ENCODE data around the gene DLGAP1.

The DLGAP1 gene

DNA sequence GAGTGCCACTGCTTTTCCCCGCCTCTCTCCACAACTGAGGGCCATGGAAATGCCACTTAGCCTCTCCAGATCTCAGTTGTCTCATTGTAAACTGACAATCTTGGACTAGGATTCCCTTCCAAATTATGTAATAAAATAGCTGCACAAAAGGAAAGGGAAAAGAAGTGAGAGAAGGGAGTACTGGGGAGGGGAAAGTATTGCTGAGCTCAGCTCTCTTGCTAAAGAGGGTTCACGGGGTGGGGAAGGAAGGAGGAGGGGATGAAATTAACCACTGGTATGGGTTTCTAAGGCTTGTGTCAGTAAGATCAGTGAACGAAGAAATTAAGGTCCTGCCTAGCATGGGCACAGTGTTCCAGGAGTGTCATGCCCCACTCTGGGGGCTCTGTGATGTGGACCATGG lies 587.9 kb downstream of the DLGAP1 start:
- DNase-seq (ENCODE audit: low read depth) = no peak

DNA sequence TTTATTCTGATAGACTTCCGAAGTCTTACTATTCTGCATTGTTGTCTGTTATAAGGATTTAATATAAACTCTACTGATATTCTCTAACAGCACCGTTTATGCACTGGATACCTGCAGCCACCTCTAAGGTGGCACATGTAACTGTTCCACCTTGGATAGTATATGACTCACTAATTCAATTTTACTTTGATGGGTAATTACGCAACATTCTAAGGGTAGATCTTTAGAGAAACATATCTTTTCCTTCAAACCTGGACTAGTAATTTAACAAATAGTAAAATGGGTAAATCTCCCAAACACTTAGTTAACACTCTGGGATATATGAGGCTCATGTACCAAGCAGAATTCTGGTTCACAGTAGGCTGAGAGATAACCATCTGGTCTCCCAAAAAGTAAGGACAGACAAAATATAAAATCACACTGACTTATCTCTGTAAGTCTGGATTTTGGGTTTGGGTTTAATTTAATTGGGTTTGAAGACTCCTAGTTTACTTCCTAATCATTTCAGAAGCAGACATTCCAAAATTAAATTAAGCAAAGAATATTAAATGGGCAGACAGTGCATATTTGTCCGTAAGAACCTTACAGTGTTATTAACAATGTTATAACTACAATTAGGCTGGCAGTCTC lies 590.3 kb downstream of the DLGAP1 start:
- DNase-seq (ENCODE audit: low read depth) = no peak

DNA sequence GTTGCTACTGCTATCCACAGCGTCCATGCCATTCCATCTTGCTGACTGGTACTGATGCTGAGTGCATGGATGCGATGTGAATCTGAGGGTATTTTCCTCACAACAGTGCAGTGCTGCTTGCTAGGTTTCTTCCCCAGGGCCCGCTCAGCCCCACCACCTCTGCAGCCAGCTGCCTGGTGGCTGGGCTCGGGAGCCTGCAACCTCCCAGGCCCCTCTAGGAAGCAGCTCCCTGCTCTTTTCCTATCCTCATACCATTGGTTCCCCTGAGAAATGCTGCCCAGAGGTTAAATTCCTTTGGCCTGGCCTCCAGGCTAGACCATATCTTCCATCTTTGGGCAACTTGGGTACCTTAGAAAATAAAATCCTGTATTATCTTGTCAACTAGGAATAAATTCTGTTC lies 591.5 kb downstream of the DLGAP1 start:
- no peak for DNase-seq (ENCODE audit: low read depth)

DNA sequence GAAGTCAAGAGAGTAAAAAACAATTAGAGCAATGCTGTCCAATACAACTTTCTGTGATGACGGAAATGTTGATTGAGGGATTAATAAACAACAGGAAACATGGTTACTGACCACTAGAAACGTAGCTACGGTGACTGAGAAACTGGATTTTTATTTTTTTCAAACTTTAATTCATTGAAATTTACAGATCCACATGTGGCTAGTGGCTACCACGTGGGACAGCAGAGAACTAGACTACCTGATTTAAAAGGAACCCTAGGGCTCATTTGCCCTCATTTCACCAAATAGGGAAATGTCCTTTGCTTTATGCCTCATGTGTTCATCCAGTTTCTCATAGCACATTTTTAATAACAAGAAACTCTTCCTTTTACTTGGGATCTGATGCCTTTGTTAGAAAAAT lies 592.1 kb downstream of the DLGAP1 start:
- no peak for DNase-seq (ENCODE audit: low read depth)

DNA sequence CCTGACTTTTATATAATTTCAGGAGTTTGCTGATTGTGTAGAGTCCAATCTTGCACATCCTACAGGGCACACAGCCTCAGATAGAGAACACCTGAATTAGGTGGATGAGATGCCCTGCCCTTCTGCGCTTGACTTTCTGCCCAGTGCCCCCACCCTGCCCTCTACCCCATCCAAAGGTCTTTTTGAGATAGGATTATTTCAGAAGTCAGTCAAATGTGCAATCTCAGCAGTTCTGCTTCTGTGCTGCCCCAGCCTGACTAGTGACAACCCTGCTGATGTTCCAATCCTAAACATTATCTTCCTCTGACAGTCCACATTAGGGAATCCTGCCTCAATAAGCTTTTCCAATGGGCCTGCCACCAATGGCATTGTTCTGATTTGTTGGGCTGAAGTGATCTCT lies 593.6 kb downstream of the DLGAP1 start:
- no peak for DNase-seq (ENCODE audit: low read depth)

DNA sequence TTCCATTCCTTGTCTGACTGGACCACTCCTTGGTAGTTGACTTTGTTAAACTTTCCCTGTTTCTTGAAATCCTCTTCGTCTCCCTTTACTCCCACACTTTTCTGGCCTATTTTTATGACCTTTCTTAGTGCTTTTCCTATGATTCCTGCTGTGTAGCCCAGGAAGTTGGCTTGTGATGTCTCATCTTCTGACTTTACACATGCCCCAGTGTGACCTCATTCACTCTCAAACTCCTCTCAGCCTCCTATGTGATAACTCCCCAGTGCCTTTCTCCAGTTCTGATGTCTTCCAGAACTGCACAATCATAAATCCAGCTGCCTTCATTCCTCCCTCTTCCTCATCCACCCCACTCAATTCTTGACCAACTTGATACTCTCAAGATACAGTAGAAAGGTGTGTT lies 597.6 kb downstream of the DLGAP1 start:
- DNase-seq (ENCODE audit: low read depth) = no peak

DNA sequence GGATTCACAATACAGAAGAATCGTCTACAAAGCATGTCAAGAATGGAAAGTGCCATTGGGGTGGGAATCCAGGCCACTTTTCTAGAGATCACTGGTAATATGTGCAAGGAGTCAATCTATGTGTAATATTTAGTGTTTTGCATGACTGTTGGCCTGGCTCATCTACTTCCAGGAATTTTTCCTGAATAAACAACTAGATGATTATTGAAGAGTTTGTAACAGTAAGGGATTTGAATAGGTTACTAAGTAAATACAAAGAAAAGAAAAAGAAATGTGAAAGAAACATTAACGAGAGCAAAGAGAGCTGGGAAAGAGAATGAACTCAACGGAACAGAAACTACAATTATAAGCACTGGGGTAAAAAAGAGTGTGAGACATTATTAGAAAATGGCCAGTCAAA lies 599.1 kb downstream of the DLGAP1 start:
- no peak for DNase-seq (ENCODE audit: low read depth)

DNA sequence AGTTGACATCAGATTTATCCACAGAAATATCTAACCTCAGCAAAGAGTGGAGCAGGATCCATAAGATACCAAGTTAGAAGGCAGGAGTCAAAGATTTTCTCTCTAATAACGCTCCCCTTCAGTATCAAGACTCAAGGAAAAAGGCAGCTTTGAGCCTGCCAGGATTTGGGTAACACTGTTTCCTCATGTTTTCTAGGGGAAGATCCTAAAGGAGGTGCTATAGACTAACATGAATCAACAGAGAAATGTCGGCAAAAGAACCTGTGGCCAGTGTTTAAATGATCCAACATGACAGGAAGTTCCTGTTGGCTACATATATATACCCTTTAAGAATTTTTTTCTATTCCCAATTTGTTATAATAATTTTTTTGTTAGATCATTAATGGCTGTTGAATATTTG lies 602.8 kb downstream of the DLGAP1 start:
- no peak for DNase-seq (ENCODE audit: low read depth)

DNA sequence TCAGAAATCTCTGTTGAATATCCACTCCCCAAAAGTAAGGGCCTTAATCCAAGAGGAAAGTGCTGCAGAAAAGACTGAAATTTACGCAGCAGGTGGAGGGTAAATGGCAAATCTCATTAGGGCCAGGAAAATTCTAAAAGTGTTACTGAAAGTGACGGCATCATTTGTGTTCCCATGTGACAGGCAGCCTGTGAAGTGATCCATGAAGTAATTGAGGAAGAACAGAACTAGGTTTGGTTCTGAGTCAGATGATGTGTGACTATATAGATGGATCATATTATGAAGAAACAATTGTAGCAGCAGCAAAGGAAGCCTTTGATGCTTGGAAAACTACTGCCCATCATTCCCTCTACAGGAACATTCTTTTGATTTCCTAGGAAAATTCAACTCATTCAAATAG lies 603.9 kb downstream of the DLGAP1 start:
- no peak for DNase-seq (ENCODE audit: low read depth)

DNA sequence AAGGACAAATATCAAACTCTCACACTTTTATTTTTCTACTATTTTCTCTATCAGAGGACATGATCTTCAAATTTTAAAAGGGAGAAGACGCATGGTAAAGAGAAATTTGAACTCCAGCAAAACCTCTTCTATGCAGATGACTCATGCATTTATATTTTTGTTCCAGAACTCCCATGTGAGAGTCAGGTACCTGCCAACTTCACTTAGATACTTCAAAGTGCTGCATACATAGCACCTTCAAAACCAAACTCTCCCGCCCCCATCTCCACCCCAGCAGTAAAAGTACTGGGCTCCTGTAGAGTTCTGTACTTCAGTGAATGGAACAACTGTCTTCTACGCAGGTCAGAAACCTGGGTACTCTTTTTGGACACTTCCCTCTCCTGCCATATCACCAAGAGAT lies 606.8 kb downstream of the DLGAP1 start:
- no peak for DNase-seq (ENCODE audit: low read depth)

DNA sequence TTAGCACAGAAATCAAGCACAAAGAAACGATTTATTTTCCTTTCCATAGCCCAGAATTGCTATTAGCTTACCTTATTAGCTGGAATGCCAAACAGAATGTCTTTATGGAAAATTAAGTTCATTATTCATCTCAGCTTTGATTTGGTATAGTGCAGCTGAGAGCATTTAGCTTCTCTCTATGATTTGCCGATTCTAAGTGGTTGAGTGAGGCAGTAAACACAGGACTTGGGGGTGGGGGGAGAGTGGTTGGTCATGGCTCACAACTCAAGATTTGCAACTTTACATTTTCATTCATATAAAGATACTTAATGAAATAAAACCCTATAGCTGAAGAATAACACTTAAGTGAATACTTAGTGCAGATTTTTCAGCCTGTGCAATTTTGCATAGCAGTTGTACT lies 609.9 kb downstream of the DLGAP1 start:
- DNase-seq (ENCODE audit: low read depth) = no peak

DNA sequence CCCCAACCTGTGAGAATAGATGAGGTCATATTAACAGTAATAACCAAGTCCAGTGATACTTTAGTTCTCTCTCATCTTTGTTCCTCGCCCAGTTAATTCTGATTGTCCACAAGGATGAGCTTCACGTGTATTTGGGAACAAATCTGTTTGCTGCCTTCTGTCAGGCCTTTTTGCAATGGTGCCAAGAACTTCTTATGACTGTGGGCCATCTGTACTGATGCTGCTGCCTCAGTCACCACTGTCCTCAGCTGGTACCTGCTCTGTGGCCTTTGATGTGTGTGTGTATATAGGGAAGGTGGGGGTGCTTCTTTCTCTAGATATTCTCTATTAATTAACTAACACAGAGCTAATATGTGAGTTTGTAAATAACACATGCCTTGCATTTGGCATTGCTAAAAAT lies 612.3 kb downstream of the DLGAP1 start:
- no peak for DNase-seq (ENCODE audit: low read depth)

DNA sequence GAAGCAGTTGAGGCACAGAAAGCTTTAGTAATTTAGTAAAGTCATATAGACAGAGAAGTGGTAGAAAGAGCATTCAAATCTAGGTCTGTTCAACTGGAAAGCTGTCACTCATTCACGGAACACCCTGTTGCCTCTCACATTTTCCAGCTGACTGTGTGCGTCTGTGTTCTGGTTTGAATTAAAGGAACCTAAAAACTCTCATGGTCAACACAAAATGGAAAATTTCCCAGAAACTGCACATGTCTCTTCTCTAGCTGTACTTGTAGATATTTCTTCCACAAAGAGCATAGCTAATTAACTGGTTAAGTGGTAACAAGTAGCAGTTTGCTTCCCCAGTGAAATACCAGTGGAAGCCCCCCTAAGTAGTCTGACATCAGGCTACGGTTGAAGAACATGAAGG lies 614.3 kb downstream of the DLGAP1 start:
- no peak for DNase-seq (ENCODE audit: low read depth)

DNA sequence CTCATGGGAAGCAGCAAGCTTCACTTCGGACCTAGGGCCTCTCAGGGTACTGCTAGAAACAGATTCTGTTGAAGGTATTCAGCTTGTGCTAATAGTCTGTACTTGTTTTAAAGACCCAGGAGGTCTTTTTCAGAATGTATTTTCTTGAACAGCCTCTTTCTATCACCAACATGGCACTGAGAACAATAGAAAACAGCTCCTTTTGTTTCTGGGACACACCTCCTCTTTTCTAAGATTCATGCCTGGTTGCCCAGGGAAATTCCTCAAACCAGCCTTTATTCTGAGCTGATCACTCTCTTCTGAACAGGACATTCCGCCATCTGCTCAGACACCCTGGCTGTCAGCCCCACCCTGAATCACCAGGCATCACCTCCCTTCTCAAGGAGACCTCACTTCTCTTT lies 615.5 kb downstream of the DLGAP1 start:
- DNase-seq (ENCODE audit: low read depth) = no peak

DNA sequence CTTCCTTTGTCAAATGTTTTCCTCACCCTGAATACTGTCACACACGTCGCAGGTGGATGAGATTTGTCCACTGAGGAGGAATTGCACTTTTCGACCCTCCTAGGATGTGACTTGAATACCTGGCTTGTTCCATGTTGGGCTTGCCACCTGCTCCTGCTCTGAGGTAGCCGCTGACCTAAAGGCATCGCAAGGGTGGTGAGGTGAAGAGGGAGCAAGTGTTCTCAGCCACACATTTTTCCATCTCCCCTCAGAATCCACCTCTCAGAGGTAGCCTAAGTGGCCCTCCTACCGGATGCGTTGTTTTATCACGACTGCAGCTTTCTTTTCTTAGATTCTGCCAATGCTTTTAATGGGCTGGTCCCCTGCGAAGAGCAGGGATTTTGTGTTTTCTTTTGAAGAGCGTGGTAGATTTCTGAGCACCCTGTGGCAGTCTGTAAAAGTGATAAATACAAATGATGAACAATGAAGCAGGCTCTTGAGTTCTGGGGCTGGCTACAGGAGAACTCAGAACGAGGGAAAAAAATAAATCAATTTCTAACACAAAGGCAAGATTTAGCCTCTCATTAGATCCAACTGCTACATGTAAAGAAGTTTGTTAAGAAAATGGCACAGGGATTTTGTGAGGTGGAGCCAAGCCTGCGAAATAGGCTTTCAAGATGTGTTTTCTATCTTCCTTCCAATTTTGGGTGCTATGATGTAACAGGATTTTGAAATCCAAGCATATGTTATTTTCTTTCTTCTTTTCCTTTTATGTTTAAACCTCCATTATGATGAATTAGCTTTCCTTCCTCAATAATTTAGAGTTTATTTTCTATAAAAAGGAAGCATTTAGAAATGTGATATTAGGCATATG lies 618.4 kb downstream of the DLGAP1 start:
- DNase-seq (ENCODE audit: low read depth) = no peak

DNA sequence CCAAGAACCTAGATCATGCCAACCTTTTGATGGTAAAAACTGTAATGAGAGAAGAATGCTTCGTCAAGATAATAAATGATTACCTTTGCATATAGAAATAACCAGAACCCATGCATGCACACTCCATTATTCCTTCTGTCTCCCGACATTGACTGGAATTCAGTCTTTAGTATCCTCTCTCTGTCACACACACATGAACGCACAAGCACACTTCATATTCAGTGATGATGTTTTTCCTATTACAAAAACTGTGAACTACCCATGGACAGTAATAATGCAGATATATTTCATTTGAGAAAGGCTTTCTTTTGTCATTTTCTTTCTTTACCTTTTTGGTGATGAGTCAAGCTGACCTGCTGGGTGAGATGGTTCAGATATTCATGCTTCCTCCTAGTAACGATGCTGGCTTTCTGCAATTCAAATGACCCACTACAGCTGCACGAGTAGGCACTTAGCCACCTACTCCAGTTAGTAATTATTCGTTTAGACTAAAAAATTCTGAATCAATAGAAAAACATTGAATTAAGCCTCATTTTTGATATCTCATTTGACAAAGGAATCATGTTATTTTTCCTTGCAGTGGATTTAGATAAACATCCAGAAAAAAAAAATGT lies 623.0 kb downstream of the DLGAP1 start:
- no peak for DNase-seq (ENCODE audit: low read depth)

DNA sequence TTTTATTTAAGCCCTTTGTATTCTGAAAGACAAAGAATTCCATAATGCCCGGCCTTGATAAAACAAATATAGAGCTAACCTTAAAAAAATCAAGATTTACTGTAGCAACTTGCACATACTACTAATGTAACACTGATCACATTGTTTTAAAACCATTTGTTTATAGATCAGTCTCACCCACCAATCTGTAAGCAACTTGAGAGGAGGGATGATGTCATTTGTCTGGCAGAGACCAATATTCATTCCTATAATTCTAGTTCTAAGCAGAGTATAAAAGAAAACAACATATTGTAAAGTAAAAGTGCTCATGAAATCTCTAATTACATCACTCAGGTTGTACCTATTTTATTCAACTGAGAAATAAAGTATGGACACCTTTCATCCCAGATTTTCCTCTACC lies 624.5 kb downstream of the DLGAP1 start:
- DNase-seq (ENCODE audit: low read depth) = no peak

DNA sequence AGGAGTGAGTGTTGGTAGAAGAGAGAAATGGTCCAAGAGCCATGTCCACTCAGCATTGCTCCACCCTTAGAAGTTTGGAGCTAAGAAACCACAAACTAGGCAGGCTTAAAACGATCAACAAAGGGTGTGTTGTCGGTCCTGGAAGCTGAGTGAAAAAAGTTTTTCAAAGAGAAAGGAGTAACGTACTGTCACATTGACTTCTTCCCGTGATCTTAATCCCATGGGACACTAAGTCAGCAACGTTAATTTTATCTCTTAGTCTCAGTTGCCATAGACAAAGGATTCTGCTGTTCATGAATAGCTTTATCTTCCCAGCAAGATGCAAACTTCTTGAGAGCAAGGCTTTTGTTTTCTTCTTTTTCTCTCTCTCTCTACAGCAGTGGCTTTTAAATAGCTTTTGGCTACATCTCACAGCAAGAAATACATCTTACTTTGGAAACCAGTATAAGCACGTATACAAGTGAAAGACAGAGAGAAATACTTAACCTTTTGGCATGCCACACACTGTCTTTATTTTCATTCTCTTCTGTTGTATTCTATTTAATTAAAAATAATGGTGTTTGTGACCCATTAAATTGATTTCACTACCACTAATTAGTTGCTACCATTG lies 627.8 kb downstream of the DLGAP1 start:
- DNase-seq (ENCODE audit: low read depth) = no peak

DNA sequence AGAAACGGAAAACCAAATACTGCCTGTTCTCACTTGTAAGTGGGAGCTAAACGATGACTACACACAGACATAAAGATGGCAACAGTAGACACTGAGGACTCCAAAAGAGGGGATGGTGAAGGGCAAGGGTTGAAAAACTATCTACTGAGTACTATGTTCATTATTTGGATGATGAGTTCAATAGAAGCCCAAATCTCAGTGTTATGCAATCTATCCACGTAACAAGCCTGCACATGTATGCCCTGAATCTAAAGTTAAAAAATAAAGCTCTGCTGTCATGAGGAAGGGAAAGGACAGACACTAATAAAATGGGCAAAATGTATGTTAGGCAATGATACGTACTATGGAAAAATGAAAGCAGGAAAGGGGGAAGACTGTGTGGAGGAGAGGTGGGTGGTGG lies 629.1 kb downstream of the DLGAP1 start:
- DNase-seq (ENCODE audit: low read depth) = no peak

DNA sequence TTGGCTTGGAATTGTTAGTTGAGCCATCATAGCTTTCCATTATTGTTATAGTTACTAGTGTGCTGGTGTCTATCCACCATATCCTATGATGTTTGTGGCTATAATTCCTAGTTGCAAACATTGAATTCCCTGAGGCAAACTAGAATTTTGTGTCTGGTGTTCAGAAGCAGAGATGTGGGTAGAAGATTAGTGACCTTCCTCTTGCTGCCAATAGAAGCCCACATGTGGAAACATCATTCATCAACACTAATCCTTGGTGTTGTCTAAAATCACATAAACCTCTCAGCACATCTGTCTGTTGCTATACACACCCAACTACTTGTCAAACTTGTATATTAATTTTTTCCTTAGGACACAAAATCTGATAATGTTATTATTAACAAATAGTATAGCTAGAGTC lies 631.0 kb downstream of the DLGAP1 start:
- no peak for DNase-seq (ENCODE audit: low read depth)

DNA sequence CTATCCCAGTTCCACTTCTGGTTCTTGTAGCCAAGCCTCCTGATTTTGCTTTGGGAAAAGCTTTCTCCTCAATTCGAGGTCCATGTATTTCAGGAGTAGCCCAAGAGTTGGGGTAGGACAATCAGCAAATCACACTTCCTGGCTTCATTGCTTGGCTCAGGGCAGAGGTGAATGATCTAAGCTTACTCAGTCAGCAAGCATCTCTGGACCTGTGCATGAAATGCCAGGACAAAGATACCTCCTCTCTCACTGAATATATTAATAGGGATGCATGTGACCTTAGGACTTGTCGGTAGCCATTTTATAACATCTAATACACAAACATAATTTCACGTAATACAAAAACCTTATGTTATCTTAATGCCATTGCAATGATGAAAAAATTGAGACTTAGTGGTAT lies 632.0 kb downstream of the DLGAP1 start:
- DNase-seq (ENCODE audit: low read depth) = no peak

DNA sequence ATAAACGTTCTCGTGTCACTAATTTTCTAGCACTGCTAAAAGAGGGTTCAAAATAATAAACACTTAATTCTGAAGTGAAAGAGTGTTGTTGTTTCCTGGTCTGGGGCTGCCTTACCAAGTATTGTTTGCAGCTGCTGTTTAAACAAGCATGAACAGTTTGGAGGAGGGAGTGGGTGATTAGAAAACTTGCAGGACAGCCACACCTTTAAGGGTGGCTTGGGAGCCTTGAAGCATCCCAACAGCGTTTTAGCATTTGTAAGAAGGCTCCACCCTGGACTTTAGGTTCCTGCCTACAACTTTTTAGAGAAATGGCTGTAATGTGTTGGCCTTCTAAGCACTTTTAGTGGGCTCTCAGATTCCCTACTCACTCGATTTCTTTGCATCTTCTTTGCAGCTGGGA lies 633.6 kb downstream of the DLGAP1 start:
- DNase-seq (ENCODE audit: low read depth) = no peak

DNA sequence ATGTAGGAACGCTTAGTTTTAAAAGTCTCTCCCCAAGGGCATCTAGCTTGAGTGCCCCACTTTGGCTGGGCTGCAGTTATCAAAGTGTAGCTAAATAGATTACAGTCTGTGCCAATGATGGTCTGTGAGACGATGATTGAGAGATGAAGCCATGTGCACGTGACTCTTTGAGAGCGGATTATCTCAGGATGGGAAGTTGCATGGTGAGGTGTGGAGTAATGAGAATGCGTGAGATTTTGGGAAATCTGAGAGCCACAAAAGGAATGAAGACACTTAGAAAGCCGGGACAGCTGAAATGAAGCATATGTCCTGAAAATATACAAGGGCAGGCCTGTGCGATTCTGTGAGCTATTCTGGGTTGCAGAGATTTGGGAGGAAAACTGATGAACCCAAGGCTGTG lies 635.1 kb downstream of the DLGAP1 start:
- DNase-seq (ENCODE audit: low read depth) = no peak
